OCI-LY7 (cell line): ENCODE measurements around the gene ZNF254.

ENCODE experiments used
- EZH2phosphoT487 ChIP-seq: fragments of 200-600 bp; sonication (generic); IDR thresholded peaks from 2 replicates; pipeline ENCODE4 v1.6.1; 2018; ENCODE audit warnings: low read depth, borderline replicate concordance, mild to moderate bottlenecking, mixed run types, antibody characterized with exemption, low read length, moderate library complexity, mixed read lengths
- TF ChIP-seq, protein P1 (sequence below): fragments of 200-600 bp; sonication (generic); conservative IDR thresholded peaks from 2 replicates; pipeline ENCODE4 v1.5.1; 2014; ENCODE audit warnings: mild to moderate bottlenecking, antibody characterized with exemption, low read length, moderate library complexity, mixed read lengths

DNA sequence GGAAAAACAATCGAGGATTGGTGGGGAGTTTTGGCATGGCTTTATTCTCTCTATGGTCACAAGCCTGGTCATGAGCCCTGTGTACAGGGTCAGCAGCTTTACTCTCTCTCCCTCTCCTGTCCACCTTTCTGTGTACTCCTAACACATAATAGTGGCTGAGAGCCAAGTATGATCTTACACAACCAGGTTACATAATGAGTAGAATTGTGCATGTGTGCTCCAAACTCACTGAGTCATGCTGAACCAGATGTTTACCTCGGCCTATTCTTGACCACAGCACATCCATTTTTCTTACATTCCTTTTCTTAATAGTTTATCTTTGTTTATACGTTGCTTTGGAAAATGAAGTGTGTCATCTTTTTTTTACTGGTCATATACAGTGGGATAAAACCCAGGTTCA is 53.1 kb downstream of the ZNF254 start:
- TF ChIP-seq, protein P1, sequence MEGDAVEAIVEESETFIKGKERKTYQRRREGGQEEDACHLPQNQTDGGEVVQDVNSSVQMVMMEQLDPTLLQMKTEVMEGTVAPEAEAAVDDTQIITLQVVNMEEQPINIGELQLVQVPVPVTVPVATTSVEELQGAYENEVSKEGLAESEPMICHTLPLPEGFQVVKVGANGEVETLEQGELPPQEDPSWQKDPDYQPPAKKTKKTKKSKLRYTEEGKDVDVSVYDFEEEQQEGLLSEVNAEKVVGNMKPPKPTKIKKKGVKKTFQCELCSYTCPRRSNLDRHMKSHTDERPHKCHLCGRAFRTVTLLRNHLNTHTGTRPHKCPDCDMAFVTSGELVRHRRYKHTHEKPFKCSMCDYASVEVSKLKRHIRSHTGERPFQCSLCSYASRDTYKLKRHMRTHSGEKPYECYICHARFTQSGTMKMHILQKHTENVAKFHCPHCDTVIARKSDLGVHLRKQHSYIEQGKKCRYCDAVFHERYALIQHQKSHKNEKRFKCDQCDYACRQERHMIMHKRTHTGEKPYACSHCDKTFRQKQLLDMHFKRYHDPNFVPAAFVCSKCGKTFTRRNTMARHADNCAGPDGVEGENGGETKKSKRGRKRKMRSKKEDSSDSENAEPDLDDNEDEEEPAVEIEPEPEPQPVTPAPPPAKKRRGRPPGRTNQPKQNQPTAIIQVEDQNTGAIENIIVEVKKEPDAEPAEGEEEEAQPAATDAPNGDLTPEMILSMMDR: no peak
- no peak for TF ChIP-seq EZH2phosphoT487
